Measurements from ENCODE around the gene IFRD2.
A peak's percentile ranks its signal among the peaks of the same experiment; 100 is the strongest.
"Not testable (repeated sequence)": the region's sequence is repeated elsewhere in the genome, so short reads cannot be mapped to it uniquely, and the experiment has no call there.

IFRD2 gene

DNA sequence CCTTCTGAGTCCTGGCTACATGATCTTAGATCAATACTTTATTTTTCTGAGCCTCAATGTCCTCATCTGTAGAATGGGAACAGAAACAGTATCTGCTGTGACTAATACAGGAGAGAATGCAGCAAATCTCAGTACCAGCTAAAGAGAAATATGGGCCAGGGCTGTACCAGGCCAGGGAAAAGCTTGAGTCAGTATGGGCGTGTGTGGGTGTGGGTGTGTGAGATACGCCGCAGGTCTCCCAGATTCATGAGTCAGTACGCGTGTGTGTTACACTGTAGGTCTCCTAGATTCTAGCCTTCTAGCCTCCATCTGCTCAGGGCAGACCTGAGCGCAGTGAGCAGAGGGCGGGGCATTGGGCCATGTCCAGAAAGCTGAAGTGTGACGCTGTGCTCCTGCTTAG is 41.0 kb downstream of the IFRD2 start:
- DNase-seq (ENCODE audit: low read depth): no peak

GRCh38 chr3:50250514-50250913 is 41.7 kb downstream of the IFRD2 start:
- DNase-seq (ENCODE audit: low read depth): no peak

DNA sequence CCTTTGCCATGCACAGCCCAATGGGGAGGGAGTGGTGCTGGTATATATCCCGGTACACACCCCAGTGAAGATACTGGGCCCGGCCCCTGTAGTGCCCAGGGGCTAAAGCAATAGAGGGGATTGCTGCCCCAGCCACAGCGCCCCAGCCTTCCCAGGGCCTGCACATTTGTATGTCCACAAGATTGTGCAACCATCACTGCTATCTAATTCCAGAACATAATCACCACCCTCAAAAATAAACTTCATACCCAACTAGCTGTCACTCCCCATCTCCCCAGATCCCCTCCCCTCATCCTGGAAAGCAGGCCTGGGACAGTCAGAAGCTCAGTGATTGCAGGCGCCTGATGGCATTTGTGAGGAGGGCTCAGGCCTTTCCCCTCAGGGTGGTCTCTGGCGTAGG is 42.8 kb downstream of the IFRD2 start:
- DNase-seq (ENCODE audit: low read depth): no peak

GRCh38 chr3:50248387-50248786 is 43.8 kb downstream of the IFRD2 start:
- DNase-seq (ENCODE audit: low read depth): no peak

- peak; percentile 76 for DNase-seq (ENCODE audit: low read depth)
Observed at GRCh38 chr3:50246517-50246954, 45.7 kb downstream of the IFRD2 start.

- peak; percentile 94 for DNase-seq (ENCODE audit: low read depth)
Observed at GRCh38 chr3:50245831-50246516, 46.3 kb downstream of the IFRD2 start.

- no peak for DNase-seq (ENCODE audit: low read depth)
Observed at GRCh38 chr3:50245251-50245745, 46.9 kb downstream of the IFRD2 start.

DNA sequence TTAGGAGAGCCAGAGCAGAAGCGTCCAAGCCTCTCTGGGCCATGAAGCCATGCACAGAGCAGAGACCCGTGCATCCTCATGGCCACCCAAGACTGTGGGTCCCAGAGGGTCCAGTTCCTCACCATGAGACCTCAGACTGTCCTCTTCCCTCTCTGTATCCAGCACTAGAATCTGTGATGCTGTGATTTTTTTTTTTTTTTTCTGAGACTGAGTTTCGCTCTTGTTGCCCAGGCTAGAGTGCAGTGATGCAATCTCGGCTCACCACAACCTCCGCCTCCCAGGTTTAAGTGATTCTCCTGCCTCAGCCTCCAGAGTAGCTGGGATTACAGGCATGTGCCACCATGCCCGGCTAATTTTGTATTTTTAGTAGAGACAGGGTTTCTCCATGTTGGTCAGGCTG is 47.4 kb downstream of the IFRD2 start:
- DNase-seq (ENCODE audit: low read depth): not testable (repeated sequence)

GRCh38 chr3:50243543-50243895 is 48.7 kb downstream of the IFRD2 start:
- DNase-seq (ENCODE audit: low read depth): no peak

DNA sequence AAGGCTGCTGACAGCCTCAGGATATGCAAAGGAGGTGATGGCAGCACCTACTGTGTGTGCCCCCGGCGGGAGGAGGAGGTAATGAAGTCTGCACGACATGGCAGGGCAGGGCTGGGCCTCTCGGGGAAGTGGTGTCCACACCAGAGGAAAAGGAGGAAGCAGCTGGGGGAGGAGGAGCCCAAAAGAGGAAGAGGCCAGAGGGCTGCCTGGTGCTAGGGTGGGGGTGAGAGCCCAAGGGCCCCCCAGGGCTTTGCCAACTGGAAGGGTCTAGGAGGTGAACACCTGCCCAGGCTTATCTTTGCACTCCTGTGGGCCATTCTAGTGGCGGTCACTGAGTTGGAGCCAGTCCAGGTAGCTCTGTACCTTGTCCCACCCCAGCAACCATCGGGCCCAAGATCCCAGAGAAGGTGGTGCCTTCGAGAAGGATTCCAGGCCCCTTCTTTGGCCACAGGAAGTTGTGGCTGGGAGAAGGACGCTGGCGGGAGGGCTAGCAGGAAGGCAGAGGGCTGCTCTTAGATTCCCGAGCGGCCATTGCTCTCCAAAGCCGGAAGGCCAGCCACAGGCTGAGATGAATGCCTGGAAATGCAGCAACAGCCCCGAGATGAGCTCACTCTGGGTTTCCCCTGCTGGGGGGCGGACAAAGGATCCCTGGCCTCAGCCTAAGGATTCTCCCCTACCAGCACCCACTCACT is 49.2 kb downstream of the IFRD2 start:
- no peak for DNase-seq (ENCODE audit: low read depth)

DNA sequence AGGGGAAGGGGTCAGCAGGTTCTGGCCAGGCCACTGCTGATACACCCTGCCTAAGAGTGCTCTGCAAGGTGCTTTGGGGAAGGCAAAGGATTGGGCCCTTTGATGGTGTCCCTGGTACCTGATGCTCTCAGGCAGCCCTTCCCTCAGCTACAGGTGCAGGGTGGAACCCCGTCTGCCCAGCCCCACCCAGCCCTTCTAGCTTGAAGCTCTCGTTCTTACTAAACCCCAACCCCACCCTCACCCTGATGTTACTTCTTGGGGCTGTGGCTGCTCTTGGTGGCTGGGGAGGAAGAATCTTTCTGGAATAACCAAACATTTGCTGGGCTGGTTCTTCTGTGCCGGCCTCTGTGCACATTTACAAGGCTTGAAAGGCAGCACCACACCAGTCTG is 49.9 kb downstream of the IFRD2 start:
- no peak for DNase-seq (ENCODE audit: low read depth)

GRCh38 chr3:50241713-50242380 is 50.4 kb downstream of the IFRD2 start:
- no peak for DNase-seq (ENCODE audit: low read depth)

DNA sequence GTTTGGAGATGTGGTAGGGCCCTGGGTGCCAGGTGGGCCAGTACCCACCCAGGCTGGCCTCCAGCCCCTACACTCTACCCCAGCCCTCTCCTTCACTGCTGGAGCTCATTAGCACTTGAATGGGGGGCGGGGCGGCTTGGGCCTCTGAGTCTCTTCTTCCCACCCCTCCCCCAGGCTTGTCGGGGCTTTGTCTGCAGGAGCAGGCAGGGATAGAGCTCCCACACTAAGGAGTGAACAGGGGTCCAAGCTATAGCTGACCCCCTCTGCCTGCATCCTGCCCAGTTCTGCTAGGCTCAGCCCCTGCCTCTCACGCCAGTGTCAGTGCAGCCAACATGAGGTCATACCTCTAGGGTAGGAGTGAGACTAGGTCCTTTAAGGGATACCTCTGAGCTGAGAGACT is 51.1 kb downstream of the IFRD2 start:
- DNase-seq (ENCODE audit: low read depth): no peak

DNA sequence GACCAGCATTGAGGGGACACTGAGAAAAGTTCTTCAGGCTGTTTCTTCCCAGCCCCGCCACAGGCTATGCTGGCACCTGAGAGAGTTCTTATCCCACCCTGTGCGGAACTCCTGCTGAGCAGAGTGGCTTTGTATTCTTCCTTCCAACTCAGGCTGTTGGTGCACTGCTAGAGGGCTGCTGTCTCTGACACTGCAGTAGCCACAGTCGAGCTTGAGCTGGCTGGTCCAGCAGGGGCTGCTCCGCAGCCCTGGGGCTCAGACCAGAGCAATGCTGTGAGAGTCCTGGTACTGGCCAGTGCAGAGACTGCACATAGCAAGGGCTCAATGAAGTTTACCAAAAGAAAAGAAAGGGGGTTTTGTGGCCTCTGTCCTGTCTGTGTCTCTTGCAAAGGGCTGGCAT is 52.6 kb downstream of the IFRD2 start:
- no peak for DNase-seq (ENCODE audit: low read depth)

- DNase-seq (ENCODE audit: low read depth): no peak
Observed at GRCh38 chr3:50238549-50239026, 53.6 kb downstream of the IFRD2 start.

DNA sequence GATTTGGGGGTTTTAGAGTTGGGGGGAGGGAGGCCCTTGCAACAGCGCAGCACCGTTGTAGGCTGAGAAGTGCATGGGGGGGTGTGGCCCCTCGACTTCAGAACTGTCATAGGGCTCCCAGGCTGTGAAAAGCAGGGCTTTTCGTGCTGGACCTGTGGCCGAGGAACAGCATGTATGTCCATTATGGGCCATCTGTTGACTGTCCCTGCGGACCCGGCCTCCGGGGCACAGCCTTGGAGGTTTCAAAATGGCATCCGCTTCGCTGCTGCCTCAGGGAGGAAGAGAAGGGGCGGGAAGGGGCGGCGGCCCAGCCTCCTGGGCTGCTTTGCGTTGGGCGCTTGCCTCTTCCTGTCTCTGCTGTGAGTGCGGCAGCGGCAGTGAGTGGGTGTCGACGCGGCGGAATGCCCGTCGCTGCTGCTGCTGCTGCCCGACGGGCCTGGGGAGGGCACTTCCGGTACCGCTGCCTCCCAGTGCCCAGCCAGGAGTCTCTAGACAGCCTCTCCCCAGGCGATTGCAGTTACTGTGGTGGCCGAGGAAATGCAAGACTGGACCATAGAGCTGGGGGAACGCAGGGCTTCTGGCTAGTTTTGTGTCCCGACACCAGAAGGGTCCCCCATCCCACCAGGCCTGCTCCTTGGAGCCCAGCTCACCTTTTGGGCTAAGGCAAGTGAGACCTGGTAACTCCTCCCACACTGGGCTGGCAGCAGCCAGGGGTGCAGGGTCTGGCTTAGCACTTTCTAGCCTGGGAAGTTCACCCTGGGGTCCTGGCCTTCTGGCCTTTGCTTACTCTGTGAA is 54.3 kb downstream of the IFRD2 start:
- DNase-seq (ENCODE audit: low read depth): peak; percentile 80

Measured in T follicular helper cell (primary cell).